M059J (cell line): ENCODE measurements around the gene SBNO1. TPM values are rescaled to one million over a fixed set of nuclear protein-coding genes. Genes with fewer than 3 reads are reported as not detected.
A peak's percentile ranks its signal among the peaks of the same experiment; 100 is the strongest.
"Not testable (repeated sequence)": the region's sequence is repeated elsewhere in the genome, so short reads cannot be mapped to it uniquely, and the experiment has no call there.

ENCODE experiments used
- DNase-seq: peaks from one replicate; pipeline ENCODE4 v3.0.0-alpha.2; 2012; ENCODE audit warnings: low read depth
- total RNA-seq: library from RNA; depleted of rRNA; stranded (reverse); fragments of >200 nt; shearing (Covaris generic); gene quantifications from 2 replicates; pipeline ENCODE4 v1.2.3, GENCODE V29; 2014

The SBNO1 gene
- total RNA-seq, 1 experiment from 2014 or later: 16.3 TPM

DNA sequence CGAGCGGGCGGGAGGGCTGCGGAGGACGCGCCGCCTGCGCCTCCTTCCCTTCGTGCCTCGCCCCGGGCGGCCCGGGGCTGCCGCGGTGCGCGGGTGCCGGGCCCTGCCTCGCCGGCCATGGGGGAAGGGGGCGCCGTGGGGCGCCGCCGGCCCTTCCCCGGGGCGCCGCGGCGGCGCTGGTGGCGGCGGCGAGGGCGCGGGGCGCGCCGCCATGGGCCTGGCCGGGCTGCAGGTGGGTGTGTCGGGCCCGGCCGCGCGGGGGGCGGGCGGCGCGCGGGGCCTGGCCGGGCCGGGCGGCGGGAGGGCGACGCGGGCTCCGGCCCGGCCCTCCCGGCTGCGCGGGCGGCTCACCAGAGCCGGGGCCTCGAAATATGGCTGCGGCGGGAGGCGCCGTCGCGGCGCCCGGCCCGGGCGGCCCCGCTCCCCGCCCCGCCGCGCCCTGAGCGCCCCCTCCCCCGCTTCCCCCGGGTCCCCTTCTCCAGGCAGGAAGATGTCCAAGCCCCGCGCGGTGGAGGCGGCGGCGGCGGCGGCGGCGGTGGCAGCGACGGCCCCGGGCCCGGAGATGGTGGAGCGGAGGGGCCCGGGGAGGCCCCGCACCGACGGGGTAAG, 24.4 kb upstream of the SBNO1 start:
- no peak for DNase-seq

- peak; percentile 65 for DNase-seq
These were observed 23.7 kb upstream of the SBNO1 start for GRCh38 chr12:123388177-123388950.

- DNase-seq: no peak
These were observed 23.0 kb upstream of the SBNO1 start for GRCh38 chr12:123387508-123388176.

DNA sequence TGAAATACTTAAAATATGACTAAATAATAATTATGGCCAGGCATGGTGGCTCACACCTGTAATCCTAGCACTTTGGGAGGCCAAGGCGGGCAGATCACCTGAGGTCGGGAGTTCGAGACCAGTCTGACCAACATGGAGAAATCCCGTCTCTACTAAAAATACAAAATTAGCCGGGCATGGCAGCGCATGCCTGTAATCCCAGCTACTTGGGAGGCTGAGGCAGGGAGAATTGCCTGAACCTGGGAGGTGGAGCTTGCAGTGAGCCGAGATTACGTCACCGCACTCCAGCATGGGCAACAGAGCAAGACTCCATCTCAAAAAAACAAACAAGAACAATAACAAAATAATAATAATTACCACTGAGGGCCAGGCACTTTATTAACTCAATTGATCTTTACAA, 20.9 kb upstream of the SBNO1 start:
- not testable (repeated sequence) for DNase-seq

GRCh38 chr12:123384994-123385376, 20.3 kb upstream of the SBNO1 start:
- DNase-seq: peak; percentile 55

DNA sequence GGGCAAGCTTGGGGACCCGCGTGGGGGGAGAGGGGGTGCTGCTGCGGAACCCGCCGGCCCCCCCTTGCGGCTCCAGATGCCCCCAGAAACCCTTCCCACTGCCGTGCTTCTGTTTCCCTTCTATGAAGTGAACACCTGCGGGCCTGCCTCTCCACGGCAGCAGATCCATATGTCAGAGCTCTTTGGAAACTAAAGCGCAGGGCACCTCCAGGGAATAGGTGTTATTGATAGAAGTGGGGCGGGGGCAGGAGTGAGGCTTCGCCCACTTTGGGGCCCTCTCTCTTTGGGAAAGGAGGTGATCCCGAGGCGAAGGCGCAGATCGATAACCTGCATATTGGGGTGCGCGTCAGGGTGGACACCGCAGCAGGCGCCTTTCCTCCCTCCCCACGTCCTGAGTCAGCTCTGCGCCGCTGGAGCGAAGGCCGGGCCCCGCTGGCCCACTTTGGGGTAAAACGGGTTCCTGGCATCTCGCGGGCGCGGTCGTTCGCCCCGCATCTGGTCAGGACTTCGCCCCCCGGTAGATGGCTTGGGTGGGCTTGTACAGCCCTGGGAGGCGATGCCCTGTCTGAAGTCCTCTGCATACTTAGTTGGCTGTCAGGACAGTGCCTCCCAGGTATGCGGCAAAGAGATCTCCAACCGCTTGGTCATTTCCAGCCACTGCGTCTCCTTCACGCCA, 19.8 kb upstream of the SBNO1 start:
- DNase-seq: peak; percentile 33

GRCh38 chr12:123382684-123383083, 18.0 kb upstream of the SBNO1 start:
- DNase-seq: no peak

GRCh38 chr12:123379391-123379790, 14.7 kb upstream of the SBNO1 start:
- DNase-seq: no peak

DNA sequence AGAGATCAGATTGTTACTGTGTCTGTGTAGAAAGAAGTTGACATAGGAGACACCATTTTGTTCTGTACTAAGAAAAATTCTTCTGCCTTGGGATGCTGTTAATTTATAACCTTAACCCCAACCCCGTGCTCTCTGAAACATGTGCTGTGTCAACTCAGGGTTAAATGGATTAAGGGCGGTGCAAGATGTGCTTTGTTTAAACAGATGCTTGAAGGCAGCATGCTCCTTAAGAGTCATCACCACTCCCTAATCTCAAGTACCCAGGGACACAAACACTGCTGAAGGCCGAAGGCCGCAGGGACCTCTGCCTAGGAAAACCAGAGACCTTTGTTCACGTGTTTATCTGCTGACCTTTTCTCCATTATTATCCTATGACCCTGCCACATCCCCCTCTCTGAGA, 7.8 kb upstream of the SBNO1 start:
- DNase-seq: not testable (repeated sequence)

- not testable (repeated sequence) for DNase-seq
These were observed 7.2 kb upstream of the SBNO1 start for GRCh38 chr12:123371667-123372368.

DNA sequence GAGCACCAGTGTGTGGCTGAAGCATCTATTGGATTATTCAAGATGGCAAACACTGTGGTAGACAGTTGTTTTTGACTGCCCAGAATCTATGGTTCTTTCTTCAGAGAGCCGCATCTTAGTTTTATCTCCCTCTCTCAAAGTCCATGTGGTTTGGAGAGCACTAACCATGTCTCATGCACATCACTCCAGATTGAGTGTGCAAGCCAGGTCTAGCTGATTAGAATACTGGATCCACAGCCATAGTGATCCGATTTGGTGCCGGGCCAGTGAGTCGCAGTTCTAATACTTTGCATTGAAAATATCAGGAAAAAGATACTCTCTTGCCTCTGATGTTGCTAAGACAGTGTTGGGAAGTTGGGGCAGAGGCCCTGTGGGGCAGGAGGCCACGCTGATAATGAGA, 4.6 kb upstream of the SBNO1 start:
- DNase-seq: no peak

- DNase-seq: not testable (repeated sequence)
These were observed 3.8 kb upstream of the SBNO1 start for GRCh38 chr12:123368431-123368830.

GRCh38 chr12:123367511-123367910, 2.9 kb upstream of the SBNO1 start:
- peak; percentile 48 for DNase-seq

DNA sequence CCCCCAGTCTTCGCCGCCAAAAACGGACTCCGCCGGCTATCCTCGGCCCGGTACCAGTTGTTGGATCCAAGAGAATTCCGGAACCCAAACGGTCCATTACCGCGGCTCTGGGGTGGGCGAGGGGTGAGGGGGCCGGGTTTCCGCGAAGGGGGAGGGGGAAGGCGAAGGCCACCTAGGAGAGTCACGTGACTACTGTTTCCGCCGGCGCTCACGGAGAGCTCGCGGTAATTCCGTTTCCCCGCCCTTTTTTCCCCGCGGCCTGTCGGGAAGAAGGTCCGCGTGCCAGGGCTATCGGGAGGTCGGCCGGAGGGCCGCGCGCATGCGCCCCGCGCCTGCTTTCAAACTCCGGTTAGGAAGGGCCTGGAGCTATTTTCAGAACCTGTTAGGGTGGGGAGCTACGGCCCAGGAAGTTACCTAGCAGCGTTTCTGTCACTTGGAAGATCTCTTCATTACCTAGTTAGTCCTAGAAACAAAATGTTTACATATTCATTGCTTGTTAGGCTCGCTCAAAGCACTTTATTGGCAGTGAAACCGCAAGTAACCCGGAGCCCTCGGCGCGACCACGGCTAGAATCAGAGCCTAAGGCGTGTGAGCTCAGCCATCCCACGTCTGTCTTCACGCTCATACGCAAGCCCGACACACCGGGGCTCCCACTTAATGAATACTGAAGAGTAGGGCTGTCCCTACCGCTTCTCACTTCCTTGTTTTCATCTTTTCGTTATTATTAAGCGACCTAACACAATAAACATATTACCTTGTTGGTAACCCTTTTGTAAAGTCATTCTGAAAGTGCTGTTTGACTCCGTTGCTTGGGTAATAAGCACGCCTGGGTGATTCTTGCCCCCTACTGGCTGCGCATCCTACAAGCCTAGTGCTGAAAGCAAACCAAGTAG, 624 bp upstream of the SBNO1 start:
- peak; percentile 96 for DNase-seq

- DNase-seq: peak; percentile 30
These were observed 711 bp downstream of the SBNO1 start for GRCh38 chr12:123363740-123364531.

DNA sequence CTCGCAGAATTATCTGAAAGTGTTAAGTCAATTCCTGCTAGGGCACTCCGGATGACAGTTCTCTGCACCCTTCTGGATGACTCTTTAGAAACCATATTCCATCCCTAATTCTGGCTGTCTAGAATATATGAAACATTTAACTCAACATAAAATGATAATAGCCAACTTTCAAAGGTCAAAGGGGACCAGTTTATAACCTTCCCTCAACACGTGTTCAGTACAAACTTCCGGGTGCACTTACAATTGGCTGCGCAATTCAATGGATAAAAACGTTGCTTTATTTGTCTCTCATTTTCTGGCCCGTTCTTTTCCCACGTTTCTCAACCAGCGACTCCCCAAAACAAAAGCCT, 1.3 kb downstream of the SBNO1 start:
- DNase-seq: no peak

- DNase-seq: no peak
These were observed 6.6 kb downstream of the SBNO1 start for GRCh38 chr12:123358035-123358434.

DNA sequence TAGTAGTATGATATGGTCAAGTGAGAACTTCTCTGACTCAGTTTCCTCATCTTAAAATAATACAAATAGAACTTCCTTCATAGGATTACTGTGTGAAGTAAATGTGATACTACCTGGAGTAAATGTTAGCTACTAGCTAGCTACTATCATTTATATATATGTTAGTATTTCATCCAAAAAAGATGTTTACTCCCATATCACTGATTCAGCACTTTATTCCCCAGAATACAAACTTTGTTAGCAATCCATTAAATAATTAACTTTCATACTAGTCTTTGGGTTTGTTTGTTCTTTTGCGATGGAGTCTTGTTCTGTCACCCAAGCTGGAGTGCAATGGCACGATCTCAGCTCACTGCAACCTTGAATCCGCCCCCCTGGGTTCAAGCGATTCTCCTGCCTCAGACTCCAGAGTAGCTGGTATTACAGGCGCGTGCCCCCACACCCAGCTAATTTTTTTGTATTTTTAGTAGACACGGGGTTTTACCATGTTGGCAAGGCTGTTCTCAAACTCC, 8.4 kb downstream of the SBNO1 start:
- no peak for DNase-seq

DNA sequence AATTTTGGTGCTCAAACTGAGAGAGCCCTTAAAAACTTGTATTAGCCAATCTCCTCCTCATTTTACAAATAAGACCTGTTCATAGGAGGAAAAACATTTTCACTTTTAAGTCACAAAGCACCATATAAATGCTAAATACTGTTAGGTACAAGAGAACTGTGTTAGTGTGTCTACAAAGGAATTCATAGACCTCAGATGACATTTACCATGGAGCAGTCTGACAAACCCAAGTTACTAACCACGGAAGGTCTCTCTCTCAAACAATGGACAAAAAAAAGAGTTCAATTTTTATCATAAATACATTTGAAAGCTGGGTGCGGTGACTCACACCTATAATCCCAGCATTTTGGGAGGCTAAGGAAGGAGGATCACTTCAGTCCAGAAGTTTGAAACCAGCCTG, 10.0 kb downstream of the SBNO1 start:
- peak; percentile 34 for DNase-seq

- DNase-seq: no peak
These were observed 13.3 kb downstream of the SBNO1 start for GRCh38 chr12:123351349-123351748.
